ENCODE data around the gene KRT38.

The KRT38 gene

DNA sequence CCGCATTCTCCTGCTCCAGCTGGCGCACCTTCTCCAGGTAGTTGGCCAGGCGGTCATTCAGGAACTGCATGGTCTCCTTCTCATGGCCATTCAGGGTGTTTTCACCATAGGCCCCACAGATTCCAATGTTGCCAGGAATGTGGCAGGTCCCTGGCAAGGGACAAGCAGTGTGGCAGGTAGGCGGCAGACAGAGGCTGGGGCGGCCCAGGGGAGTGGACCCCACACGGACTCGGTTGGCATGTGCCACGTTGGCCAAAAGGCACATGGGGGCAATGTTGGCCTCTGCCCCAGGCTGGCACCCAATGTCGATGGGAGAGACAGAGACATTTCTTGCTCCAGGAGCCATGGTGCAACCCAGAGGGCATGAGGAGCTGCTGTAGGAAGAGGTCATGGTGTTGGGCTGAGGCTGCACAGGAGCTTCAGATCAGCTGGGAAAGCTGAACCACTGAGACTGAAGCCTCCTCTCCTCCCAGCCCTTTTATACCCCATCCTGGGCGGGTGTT is at the start of gene KRT38:
Gene KRT38, minus strand, starts transcription at position 453 of the 503 bp plus-strand sequence. Its CDS starts 62 bp downstream, at position 391.
- H3K27me3 Mint-ChIP-seq: no peaks in the 10 kb centered on the region
- no peak within 1 kb of the TSS for H3K4me3 Mint-ChIP-seq
- no peaks in the 10 kb centered on the region for H3K9me3 Mint-ChIP-seq
- H3K27ac Mint-ChIP-seq: no peak within 1 kb of the TSS
- H3K36me3 Mint-ChIP-seq: no peaks in the 10 kb centered on the region
- no peaks in the 10 kb centered on the region for H3K4me1 Mint-ChIP-seq

DNA sequence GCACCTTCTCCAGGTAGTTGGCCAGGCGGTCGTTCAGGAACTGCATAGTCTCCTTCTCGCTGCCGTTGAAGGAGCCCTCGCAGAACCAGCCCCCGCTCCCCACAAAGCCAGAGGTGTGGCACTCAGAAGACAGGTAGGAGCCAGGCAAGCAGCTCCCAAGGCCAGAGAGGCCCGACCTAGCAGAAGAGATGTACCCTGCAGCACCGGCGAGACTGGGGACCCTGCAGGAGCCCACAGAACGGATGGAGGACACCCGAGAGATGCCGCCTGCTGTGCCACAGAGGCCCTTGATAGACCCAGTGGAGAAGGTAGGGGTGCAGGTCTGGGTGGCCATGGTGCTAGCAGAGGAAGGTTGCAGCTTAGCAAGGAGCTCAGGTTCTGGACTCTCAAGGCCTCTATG is 48.7 kb upstream of the KRT38 start, which contains the start of gene KRT36:
Gene KRT36, minus strand, starts transcription at position 380 of the 400 bp plus-strand sequence. Its CDS starts 46 bp downstream, at position 334.
- peaks cover 20% of the 10 kb centered on the region for H3K4me1 Mint-ChIP-seq
- no peak within 1 kb of the TSS for H3K27ac Mint-ChIP-seq
- no peaks in the 10 kb centered on the region for H3K9me3 Mint-ChIP-seq
- H3K36me3 Mint-ChIP-seq: no peaks in the 10 kb centered on the region
- no peaks in the 10 kb centered on the region for H3K27me3 Mint-ChIP-seq
- no peak within 1 kb of the TSS for H3K4me3 Mint-ChIP-seq

DNA sequence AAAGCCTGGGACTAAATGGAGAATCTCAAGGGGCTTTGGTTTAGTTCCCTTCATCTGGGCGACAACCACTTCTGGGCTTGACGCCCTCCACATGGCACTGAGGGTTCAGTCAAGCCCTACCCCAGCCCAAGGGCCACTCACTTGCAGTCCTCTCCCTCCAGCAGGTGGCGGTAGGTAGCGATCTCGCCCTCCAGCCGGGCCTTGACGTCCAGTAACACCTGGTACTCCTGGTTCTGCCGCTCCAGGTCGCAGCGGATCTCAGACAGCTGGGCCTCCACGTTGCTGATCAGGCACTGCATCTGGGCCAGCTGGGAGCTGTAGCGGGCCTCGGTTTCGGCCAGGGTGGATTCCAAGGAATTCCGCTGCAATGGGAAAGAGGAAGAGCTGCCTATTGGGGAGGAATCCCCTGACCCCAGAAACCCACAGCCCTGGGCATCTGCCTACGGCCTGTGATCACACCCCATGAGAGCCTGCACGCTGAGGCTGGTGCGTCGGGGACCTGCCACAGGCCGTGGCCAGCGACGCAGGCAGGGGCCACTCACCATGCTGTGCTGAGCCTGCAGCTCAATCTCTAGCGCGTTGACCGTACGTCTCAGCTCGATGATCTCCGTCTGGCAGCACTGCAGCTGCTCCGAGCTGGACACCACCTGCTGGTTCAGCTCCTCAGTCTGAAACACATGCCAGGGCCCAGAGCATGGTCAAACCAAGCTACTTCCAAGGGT is 46.2 kb upstream of the KRT38 start:
- no peaks in the 10 kb centered on the region for H3K9me3 Mint-ChIP-seq
- H3K27ac Mint-ChIP-seq: no peak overlapping the region
- no peaks in the 10 kb centered on the region for H3K27me3 Mint-ChIP-seq
- H3K4me3 Mint-ChIP-seq: no peak overlapping the region
- no peaks in the 10 kb centered on the region for H3K36me3 Mint-ChIP-seq
- peaks cover 11% of the 10 kb centered on the region for H3K4me1 Mint-ChIP-seq

DNA sequence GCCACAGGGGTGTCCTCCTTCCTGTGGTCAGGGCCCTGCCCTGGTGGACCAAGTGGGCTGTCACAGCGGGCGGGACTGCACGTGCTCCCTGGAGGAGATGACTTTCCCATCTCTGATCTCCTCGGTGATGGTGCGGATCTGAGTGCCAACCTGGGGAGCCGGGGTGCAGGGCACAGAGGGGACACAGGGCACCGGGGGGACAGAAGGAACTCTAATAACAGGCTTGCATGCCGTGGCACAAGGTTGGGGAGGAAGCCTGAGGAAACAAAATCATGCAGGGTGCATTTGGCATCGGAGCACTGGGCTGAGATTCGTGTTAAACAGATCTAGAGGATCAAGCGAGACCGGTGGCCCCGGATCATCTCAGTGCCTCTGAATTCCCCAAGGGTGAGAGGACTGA is 45.5 kb upstream of the KRT38 start:
- no peak overlapping the region for H3K4me3 Mint-ChIP-seq
- H3K27me3 Mint-ChIP-seq: no peaks in the 10 kb centered on the region
- no peaks in the 10 kb centered on the region for H3K9me3 Mint-ChIP-seq
- H3K36me3 Mint-ChIP-seq: no peaks in the 10 kb centered on the region
- H3K4me1 Mint-ChIP-seq: peaks cover 11% of the 10 kb centered on the region
- H3K27ac Mint-ChIP-seq: no peak overlapping the region

DNA sequence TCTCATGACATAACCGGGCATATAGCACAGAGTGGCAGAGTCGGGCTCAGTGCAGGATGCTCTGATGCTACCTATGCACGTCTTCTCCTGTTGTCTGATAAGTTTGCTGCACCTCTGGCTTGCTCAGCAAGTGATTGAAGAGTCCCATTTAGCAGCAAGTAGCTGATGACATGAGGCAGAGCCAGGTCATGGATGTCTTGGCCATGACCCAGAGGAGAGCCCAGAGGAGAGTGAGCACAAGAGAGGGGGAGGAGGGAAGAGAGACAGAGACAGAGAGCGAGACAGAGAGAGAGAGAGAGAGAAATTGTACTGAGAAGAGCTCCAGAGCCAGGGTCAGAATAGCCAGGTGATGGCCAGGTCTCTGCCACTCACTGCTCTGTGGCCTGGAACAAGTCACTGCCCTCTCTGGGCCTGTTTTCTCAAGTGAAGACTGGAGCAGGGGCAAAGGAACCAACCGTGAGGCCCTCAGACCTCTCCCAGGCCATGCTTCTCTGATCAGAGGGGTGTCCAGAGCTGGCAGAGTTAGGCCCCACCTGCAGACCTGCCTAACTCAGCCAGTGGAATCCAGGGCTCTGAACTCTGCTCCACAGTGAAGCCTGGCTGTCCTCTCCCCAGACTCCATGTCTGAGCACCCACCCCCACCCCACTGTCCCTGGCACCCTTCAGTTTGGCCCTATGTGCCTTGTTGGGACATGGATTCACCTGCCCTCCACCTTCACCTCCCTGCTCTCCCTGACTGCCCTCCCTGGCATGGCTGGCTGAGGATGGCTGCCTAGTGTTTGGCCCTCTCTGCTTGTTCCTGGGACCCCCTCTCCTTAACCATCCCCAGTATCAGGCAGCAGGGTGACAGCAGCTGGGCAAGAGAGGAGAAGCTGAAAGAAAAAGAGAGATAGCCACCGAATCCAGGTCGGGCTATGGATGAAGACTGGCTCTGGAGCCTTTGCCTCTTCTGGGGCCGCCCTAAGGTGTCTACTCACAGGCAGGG is 44.4 kb upstream of the KRT38 start:
- H3K9me3 Mint-ChIP-seq: no peaks in the 10 kb centered on the region
- H3K36me3 Mint-ChIP-seq: no peaks in the 10 kb centered on the region
- H3K4me1 Mint-ChIP-seq: peaks cover 4% of the 10 kb centered on the region
- no peak overlapping the region for H3K4me3 Mint-ChIP-seq
- H3K27me3 Mint-ChIP-seq: no peaks in the 10 kb centered on the region
- H3K27ac Mint-ChIP-seq: no peak overlapping the region

DNA sequence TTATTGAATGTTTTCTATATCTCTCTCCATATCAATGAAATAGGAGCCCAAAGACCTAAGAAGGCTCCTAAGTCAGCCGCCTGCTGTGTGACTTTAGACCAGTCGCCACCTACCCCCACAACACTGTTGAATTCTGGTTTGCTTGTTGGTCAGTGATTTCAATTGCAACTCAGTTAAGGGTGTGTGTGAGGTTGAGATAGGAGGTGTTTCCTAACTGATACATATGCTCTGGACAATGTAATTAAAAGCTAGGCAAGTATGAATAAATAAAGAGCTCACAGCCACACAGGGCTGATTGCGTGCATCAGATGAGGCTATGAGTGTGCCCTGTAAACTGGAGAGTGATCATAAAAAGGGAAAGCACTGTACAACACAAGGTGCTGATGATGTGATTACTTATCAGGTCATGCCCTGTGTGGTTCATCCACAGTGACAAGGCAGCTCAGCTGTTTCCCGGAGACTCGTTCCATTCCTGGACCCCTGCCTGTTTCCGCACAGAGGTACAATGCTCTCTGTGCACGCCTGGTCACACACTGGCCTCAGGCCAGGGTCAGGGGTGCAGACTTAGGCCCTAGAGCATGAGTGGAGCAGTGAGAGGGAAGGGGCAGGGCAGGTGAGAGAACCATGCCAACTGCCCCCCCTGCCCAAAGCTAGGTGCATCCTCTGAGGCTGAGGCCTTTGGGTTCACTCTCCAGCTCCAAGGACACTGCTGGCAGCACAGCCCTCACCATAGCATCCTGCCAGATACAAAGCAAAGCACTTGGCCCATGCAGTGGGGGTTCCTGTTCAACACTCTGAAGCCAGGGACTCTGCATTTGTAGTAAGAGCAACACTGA is 43.4 kb upstream of the KRT38 start:
- H3K9me3 Mint-ChIP-seq: no peaks in the 10 kb centered on the region
- H3K4me3 Mint-ChIP-seq: no peak overlapping the region
- no peak overlapping the region for H3K27ac Mint-ChIP-seq
- H3K36me3 Mint-ChIP-seq: no peaks in the 10 kb centered on the region
- H3K27me3 Mint-ChIP-seq: no peaks in the 10 kb centered on the region
- no peaks in the 10 kb centered on the region for H3K4me1 Mint-ChIP-seq

DNA sequence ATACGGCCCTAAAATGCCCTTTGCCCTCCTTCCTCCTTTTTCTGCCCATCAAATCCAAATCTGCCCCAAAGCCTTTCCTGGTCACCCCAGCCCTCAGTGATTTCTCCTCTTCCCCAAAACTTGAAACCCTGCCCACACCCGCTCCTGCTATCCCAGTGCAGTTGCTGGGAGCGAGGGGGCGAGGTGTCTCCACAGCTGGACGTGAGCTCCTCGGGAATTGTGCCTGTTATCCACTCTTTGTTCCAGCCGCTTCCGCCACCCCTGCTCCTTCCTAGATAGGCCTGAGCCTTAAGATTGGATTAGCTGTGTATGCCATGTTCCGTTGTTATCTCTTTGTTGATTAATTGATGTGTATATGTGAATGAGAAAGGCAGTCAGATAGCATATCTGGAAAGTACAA is 42.7 kb upstream of the KRT38 start:
- no peak overlapping the region for H3K27ac Mint-ChIP-seq
- H3K9me3 Mint-ChIP-seq: no peaks in the 10 kb centered on the region
- no peaks in the 10 kb centered on the region for H3K27me3 Mint-ChIP-seq
- H3K4me3 Mint-ChIP-seq: no peak overlapping the region
- no peaks in the 10 kb centered on the region for H3K4me1 Mint-ChIP-seq
- no peaks in the 10 kb centered on the region for H3K36me3 Mint-ChIP-seq

DNA sequence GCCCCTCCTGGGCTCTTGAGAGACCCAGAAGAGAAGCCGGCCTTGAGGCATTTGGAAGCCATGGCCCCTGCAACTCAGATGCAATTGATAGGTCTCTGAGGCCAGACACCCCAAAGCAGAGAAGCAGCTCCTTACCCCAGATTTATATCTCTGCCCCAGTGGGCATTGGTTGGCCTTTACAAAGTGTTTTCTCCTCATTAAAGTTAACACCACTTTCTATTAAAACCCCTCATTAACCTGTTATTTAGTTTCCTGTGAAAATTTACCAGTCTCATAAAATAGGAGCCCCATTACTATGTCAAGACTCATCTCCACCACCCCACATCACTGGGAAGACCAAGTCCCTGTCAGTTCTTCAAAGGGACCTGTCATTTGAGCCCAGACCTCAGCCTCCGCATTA is 40.3 kb upstream of the KRT38 start, which contains the start of gene KRT35:
Gene KRT35, minus strand, starts transcription at position 116 of the 400 bp plus-strand sequence. Its CDS starts 54 bp downstream, at position 62.
- H3K27ac Mint-ChIP-seq: no peak within 1 kb of the TSS
- H3K27me3 Mint-ChIP-seq: no peaks in the 10 kb centered on the region
- no peak within 1 kb of the TSS for H3K4me3 Mint-ChIP-seq

DNA sequence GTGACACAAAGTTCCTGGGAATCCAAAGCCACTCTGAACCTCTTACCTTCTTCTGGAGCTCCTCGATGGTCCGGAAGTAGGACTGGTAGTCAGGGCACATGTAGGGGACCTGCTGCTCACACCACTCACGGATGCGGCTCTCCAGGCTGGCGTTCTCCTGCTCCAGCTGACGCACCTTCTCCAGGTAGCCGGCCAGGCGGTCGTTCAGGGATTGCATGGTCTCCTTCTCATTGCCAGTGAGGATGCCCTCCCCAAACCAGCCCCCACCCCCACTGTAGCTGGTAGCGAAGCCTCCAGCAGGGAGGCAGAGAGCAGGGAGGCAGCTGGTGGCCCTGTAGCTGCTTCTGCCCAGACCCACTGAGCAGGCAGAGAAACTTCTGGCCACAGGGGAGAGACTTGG is 39.8 kb upstream of the KRT38 start:
- Mint-ChIP-seq H3K4me1 (no peaks in the 10 kb centered on the region), H3K27me3 (no peaks in the 10 kb centered on the region), H3K9me3 (no peaks in the 10 kb centered on the region), H3K36me3 (no peaks in the 10 kb centered on the region), H3K27ac (no peak overlapping the region), H3K4me3 (no peak overlapping the region)

More for the DNA sequence above, 40.3 kb upstream of the KRT38 start, which contains the start of gene KRT35:
- H3K36me3 Mint-ChIP-seq: no peaks in the 10 kb centered on the region
- no peaks in the 10 kb centered on the region for H3K9me3 Mint-ChIP-seq
- no peaks in the 10 kb centered on the region for H3K4me1 Mint-ChIP-seq

DNA sequence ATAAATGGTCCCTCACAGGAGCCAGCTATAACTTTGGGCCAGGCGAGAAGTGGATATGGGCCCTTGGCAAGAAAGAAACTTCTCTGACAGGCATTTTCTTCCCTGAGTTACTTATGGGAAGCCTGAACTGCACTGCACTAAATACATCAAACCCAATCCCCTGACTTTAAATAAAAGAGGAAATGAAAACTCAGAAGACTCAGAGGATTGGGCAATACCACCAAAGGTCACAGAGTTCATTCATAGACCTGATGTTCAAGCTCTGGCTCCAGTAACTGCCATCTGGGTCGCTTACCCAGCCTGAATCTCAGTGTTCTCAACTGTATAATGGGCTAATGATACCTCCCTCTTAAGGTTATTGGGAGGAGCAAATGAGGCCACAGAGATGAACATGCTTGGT is 39.4 kb upstream of the KRT38 start:
- H3K4me3 Mint-ChIP-seq: no peak overlapping the region
- H3K27ac Mint-ChIP-seq: no peak overlapping the region
- H3K36me3 Mint-ChIP-seq: no peaks in the 10 kb centered on the region
- H3K4me1 Mint-ChIP-seq: no peaks in the 10 kb centered on the region
- H3K27me3 Mint-ChIP-seq: no peaks in the 10 kb centered on the region
- H3K9me3 Mint-ChIP-seq: no peaks in the 10 kb centered on the region

DNA sequence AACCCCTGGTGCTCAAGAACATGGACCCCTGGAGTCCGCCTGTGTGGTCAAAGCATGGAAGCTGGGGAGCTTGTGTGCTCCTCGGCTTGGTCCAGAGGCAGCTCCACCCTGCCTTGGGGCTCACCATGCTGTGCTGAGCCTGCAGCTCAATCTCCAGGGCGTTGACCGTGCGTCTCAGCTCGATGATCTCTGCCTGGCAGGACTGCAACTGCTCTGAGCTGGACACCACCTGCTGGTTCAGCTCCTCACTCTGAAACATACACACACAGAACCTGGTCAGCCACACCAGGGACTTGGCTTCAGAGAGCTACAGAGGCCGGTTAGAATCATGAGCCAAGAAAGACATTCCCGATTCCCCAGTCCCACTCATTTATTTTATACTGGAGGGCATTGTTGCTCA is 37.5 kb upstream of the KRT38 start:
- no peaks in the 10 kb centered on the region for H3K9me3 Mint-ChIP-seq
- H3K36me3 Mint-ChIP-seq: no peaks in the 10 kb centered on the region
- H3K27ac Mint-ChIP-seq: no peak overlapping the region
- no peak overlapping the region for H3K4me3 Mint-ChIP-seq
- no peaks in the 10 kb centered on the region for H3K4me1 Mint-ChIP-seq
- H3K27me3 Mint-ChIP-seq: no peaks in the 10 kb centered on the region

DNA sequence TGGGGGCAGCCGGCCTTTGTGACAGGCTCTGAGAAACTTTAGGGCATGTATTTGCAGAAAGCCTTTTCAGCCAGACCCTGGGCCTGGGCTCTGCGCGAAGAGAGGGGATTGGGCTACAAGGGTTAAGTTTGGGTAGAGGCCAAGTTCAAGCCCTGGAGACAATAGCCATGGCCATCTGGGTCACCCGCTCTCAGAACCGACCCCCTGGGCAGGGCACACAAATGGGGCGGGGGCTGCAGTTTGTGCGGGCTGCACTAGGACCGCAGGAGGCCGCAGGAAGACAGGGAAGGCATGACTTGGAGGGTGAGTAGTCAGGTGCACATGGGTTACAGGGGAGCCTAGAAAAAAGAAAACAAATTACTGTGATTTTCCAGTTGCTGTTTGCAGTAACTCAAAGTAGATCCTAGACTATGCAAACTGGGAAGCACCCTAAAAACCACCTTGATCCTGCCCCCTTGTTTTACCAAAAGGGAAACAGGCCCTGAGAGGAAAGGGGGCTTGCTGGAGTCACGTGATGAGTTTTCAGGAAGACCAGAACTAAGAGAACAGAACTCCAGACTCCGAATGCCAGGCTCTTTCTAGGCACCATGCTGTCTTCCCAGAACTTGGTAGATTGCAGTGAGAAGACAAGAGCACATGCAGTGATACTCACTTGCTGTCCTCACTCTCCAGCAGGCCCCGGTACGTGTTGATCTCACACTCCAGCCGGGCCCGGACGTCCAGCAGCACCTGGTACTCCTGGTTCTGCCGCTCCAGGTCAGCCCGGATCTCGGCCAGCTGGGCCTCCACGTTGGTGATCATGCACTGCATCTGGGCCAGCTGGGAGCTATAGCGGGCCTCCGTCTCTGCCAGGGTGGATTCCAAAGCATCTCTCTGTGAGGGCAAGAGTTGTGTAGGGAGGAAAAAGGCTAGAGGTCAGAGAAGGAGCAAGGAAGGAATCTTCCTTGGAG is 36.4 kb upstream of the KRT38 start:
- Mint-ChIP-seq H3K9me3 (no peaks in the 10 kb centered on the region), H3K27me3 (no peaks in the 10 kb centered on the region), H3K27ac (no peak overlapping the region), H3K4me3 (no peak overlapping the region), H3K36me3 (no peaks in the 10 kb centered on the region), H3K4me1 (no peaks in the 10 kb centered on the region)

DNA sequence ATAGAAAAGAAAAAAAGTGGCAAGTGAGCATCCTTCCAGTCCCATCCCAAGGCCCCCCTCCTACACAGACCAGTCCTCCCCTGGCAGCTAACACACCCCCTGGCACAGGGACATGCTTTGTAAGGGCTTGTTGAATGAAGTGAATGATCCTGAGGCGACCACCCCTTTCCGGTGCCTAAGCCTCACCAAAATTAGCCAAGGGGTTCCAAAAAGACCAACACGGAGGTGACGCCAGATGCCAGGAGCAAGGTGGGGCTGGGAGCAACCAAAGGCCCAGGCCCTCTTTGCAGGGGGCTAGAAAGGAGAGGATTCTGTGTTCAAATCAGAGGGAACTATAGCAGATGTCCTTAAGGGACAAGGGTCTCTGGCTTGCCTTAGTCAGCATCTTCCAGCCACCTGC is 34.6 kb upstream of the KRT38 start:
- Mint-ChIP-seq H3K27me3 (no peaks in the 10 kb centered on the region), H3K4me3 (no peak overlapping the region), H3K4me1 (no peaks in the 10 kb centered on the region), H3K27ac (no peak overlapping the region), H3K9me3 (no peaks in the 10 kb centered on the region), H3K36me3 (no peaks in the 10 kb centered on the region)

DNA sequence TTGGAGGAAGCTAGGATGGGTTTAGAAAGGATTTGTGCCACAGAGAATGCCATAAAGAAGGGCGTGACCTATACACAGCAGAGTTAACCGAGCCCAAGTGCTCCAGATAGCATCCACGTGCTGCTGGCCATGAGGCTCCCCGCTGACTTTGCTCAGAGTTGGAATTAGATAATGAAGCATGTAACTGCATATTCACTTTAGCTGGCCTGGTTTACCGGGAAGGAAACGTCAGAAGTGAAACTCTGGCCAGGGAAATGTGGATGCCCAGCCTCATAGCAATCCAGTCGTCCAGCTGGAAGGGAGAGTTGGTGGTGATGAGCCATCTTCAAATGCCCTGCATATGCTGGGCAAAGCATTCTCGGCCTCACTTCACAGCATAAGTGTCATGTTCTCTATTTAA is 34.1 kb upstream of the KRT38 start:
- H3K27me3 Mint-ChIP-seq: no peaks in the 10 kb centered on the region
- no peaks in the 10 kb centered on the region for H3K4me1 Mint-ChIP-seq
- H3K9me3 Mint-ChIP-seq: no peaks in the 10 kb centered on the region
- no peak overlapping the region for H3K27ac Mint-ChIP-seq
- H3K36me3 Mint-ChIP-seq: no peaks in the 10 kb centered on the region
- no peak overlapping the region for H3K4me3 Mint-ChIP-seq

Measured in activated naive CD4-positive, alpha-beta T cell treated with anti-CD3 and anti-CD28 coated beads, Interleukin-2, amount 50 U/mL, for 24 hours (primary cell).